Testis (tissue), 3 donors: Measurements from ENCODE around the gene SH3RF3. TPM values are rescaled to one million over a fixed set of nuclear protein-coding genes. Genes with fewer than 3 reads are reported as not detected.

Source experiments
- DNase-seq: peaks from one replicate; pipeline ENCODE4 v3.0.0-alpha.2; 2019
- H3K27ac ChIP-seq, 2 donors: fragments of 200-600 bp; sonication (generic); one replicate each; pipeline ENCODE4 v1.5.1; 2019
- H3K27me3 ChIP-seq: fragments of 200-600 bp; sonication (generic); one replicate; pipeline ENCODE4 v1.5.1; 2019
- H3K36me3 ChIP-seq: fragments of 200-600 bp; sonication (generic); one replicate; pipeline ENCODE4 v1.5.1; 2017; ENCODE audit warnings: low read depth; ENCODE audit errors: missing control alignments
- H3K4me1 ChIP-seq: fragments of 200-600 bp; sonication (generic); one replicate; pipeline ENCODE4 v1.5.1; 2019
- H3K4me3 ChIP-seq, 2 donors: fragments of 200-600 bp; sonication (generic); one replicate each; pipeline ENCODE4 v1.5.1; 2017 to 2019
- H3K9me3 ChIP-seq: fragments of 200-600 bp; sonication (generic); one replicate; pipeline ENCODE4 v1.5.1; 2017
- POLR2A ChIP-seq: fragments of 450-650 bp; IDR thresholded peaks from one replicate; pipeline ENCODE4 v1.6.1; 2017; ENCODE audit warnings: antibody characterized with exemption, mild to moderate bottlenecking, moderate library complexity
- WGBS, 2 donors: methylation state at CpG; one replicate each; pipeline ENCODE4 v1.1.5; 2018; 5-methylcytosine and 5-hydroxymethylcytosine counted together
- intact Hi-C: fragments of 100-400 bp; cut with DNase I; formaldehyde crosslinking; loops from one replicate; pipeline ENCODE4 v1.15.1; 2023; ENCODE audit warnings: low total_unique reads
- polyA plus RNA-seq: library from polyadenylated mRNA; stranded (reverse); fragments of 350-450 nt; fragmentation: Illumina TruSeq; extraction: RNeasy Lipid Tissue Mini Kit (QIAGEN cat#74804); gene quantifications from one replicate; pipeline ENCODE4 v1.2.3, GENCODE V29; 2014; ENCODE audit warnings: low read depth, low replicate concordance; ENCODE audit not compliant: insufficient read depth
- total RNA-seq, 2 donors: library from RNA; depleted of rRNA; stranded (reverse); fragments of >200 nt; gene quantifications; one replicate each; pipeline ENCODE4 v1.2.3, GENCODE V29; 2016
- TF ChIP-seq, protein P1 (sequence below), 3 experiments: fragments of 450-650 bp in 2 of 3; fragments of 200-600 bp in 1 of 3; sonication (generic) in 1 of 3; IDR thresholded peaks; one replicate each; pipeline ENCODE4 v1.5.1; 2016 to 2019; ENCODE audit warnings: antibody characterized with exemption in 3 of 3, mild to moderate bottlenecking in 2 of 3, moderate library complexity in 1 of 3

Gene SH3RF3
- total and polyA plus RNA-seq, 3 donors from 2014 or later: 9.3 to 20.1 (median 16.5) TPM

DNA sequence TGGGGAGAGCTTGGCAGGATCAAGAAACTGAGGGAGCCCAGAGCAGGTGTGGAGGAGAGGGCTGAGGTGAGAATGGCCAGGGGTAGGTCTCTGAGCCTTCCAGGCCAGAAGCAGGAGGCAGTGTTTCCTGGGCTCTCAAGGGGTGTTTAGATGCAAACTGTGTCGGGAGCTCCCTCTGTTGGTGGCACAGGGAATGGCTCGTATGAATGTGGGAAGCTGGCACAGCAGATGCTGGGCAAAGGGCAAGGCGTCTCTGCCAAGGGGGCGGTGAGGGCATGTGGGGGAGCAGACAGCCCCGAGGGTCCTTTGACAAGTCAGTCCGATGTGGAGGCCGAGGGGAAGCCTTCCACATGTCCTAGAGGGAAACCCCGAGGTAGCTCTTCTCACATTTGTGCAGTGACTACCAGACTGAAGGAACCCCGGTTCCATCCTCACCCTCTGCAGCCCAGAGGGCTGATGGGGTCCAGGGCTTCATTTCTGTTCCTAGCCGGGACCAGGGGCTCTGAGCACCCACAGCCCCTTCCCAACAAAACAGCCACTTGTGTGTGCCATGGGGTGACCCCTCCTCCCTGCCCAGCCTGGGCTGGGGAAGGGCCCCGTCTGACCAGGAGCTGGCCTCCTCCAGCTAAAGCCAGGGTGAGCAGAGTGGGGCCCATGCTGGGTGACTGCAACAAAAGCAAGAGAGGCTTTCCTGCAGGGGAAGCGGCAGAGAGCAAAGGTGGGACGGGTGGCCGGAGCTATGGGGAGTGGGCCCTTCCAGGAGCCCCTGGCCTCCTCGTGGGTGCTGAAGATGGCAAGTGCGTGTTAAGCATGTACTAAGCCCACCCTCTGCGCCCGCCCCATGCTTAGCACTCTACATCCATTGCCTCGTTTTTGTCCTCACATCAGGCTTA, 381.4 kb downstream of the SH3RF3 start:
- no peaks in the 10 kb centered on the region for H3K4me1 ChIP-seq
- TF ChIP-seq, protein P1, sequence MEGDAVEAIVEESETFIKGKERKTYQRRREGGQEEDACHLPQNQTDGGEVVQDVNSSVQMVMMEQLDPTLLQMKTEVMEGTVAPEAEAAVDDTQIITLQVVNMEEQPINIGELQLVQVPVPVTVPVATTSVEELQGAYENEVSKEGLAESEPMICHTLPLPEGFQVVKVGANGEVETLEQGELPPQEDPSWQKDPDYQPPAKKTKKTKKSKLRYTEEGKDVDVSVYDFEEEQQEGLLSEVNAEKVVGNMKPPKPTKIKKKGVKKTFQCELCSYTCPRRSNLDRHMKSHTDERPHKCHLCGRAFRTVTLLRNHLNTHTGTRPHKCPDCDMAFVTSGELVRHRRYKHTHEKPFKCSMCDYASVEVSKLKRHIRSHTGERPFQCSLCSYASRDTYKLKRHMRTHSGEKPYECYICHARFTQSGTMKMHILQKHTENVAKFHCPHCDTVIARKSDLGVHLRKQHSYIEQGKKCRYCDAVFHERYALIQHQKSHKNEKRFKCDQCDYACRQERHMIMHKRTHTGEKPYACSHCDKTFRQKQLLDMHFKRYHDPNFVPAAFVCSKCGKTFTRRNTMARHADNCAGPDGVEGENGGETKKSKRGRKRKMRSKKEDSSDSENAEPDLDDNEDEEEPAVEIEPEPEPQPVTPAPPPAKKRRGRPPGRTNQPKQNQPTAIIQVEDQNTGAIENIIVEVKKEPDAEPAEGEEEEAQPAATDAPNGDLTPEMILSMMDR (IDR thresholded peaks at IDR 0.05): peak; percentile 76 to 87 (median 83)
- TF ChIP-seq POLR2A: no peak
- peak; percentile 89 for DNase-seq
- intact Hi-C loops: loop anchor here (5.0 kb wide), 1 partner anchor 378 kb away; no protein-coding TSS in a partner anchor
- no peak overlapping the region for H3K27ac ChIP-seq
- WGBS, 2 donors: 62 to 75% methylated on average over 17 to 19 of the region's 19 CpGs
- no peaks in the 10 kb centered on the region for H3K9me3 ChIP-seq
- H3K27me3 ChIP-seq: no peaks in the 10 kb centered on the region
- H3K4me3 ChIP-seq: no peak overlapping the region
- no peaks in the 10 kb centered on the region for H3K36me3 ChIP-seq

GRCh38 chr2:109511168-109511567, 382.2 kb downstream of the SH3RF3 start:
- no peaks in the 10 kb centered on the region for H3K9me3 ChIP-seq
- no peak for DNase-seq

GRCh38 chr2:109512076-109512475, 383.1 kb downstream of the SH3RF3 start:
- Histone ChIP-seq H3K4me1 (no peaks in the 10 kb centered on the region), H3K4me3 (no peak overlapping the region), H3K27me3 (no peaks in the 10 kb centered on the region), H3K36me3 (no peaks in the 10 kb centered on the region), H3K27ac (no peak overlapping the region), H3K9me3 (no peaks in the 10 kb centered on the region)
- 73 to 96% methylated on average over 5 of the region's 5 CpGs for WGBS, 2 donors
- DNase-seq: no peak
- TF ChIP-seq, protein P1 (IDR thresholded peaks at IDR 0.05): no peak
- intact Hi-C loops: loop anchor here (5.0 kb wide), 1 partner anchor 380 kb away; no protein-coding TSS in a partner anchor

More at GRCh38 chr2:109511168-109511567, 382.2 kb downstream of the SH3RF3 start:
- no peaks in the 10 kb centered on the region for H3K4me1 ChIP-seq
- H3K36me3 ChIP-seq: no peaks in the 10 kb centered on the region
- WGBS, 2 donors: 71 to 85% methylated on average over 1 to 3 of the region's 3 CpGs
- H3K4me3 ChIP-seq: no peak overlapping the region
- H3K27ac ChIP-seq: no peak overlapping the region
- intact Hi-C loops: loop anchor here (5.0 kb wide), 1 partner anchor 379 kb away; no protein-coding TSS in a partner anchor
- TF ChIP-seq POLR2A: no peak
- TF ChIP-seq, protein P1 (IDR thresholded peaks at IDR 0.05): no peak
- H3K27me3 ChIP-seq: no peaks in the 10 kb centered on the region

DNA sequence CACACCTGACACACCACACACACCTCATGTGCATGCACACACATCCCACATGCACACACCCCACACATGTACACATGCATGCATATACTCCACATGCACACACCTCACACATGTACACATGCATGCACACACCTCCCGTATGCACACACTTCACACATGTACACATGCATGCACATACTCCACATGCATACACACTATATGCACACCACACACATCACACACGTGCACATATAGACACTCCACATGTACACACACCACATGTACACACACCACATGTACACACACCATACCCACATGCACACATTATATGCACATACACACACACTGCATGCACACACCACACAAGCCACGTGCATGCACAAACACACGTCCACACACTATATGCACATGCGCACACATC, 384.2 kb downstream of the SH3RF3 start:
- WGBS, 2 donors: 95 to 99% methylated on average over 5 of the region's 5 CpGs
- DNase-seq: no peak
- Histone ChIP-seq H3K4me1 (no peaks in the 10 kb centered on the region), H3K9me3 (no peaks in the 10 kb centered on the region), H3K27me3 (no peaks in the 10 kb centered on the region), H3K36me3 (no peaks in the 10 kb centered on the region), H3K27ac (no peak overlapping the region), H3K4me3 (no peak overlapping the region)
- TF ChIP-seq, protein P1 (IDR thresholded peaks at IDR 0.05): no peak
- no peak for TF ChIP-seq POLR2A
- intact Hi-C loops: loop anchor here (5.0 kb wide), 1 partner anchor 381 kb away; no protein-coding TSS in a partner anchor
